IPS DF 4.7 (cell line): ENCODE data around the gene SLC6A6.
"Not testable (repeated sequence)": the region's sequence is repeated elsewhere in the genome, so short reads cannot be mapped to it uniquely, and the experiment has no call there.

Experiments
- DNase-seq: peaks from one replicate; pipeline ENCODE4 v3.0.0-alpha.2; 2013; ENCODE audit warnings: low spot score; ENCODE audit errors: extremely low read depth

Gene SLC6A6

DNA sequence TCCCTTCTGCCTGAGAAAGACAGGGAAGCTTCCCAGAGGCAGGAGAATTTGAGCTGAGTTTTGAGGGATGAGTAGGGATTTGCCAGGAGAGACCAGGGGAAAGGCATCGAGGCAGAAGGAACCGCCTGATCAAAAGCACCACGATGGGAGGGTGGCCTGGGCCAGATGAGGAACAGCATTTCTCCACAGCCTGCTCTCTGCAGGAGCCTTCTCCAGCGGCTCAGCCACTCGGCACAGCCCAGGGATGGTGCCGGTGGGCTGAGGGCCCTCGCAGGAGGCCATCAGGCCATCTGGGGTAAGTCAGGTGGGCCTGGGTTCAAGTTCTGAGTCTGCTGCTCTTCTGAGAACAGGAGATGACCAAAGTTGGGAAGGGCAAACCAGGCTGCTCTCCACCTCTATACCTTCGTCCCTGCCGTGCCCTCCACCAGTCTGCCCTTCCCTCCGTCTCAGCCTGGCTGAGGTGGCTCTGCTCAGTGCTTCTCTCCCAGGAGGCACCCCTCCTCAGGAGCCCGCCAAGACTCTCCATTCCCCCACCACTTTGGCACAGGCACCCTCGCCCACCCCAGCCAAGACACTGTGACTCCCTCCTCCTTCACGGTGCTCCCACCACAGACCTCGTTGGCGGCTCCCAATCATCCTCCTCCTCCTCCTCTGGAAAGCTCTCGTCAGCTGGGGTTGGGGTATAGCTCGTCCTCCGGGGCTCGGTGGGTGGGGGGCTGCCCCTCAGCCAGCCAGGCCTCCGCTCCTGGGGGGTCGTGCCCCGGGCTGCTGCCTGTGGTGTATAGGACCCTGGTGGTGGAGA is 102.8 kb downstream of the SLC6A6 start:
- DNase-seq = no peak

DNA sequence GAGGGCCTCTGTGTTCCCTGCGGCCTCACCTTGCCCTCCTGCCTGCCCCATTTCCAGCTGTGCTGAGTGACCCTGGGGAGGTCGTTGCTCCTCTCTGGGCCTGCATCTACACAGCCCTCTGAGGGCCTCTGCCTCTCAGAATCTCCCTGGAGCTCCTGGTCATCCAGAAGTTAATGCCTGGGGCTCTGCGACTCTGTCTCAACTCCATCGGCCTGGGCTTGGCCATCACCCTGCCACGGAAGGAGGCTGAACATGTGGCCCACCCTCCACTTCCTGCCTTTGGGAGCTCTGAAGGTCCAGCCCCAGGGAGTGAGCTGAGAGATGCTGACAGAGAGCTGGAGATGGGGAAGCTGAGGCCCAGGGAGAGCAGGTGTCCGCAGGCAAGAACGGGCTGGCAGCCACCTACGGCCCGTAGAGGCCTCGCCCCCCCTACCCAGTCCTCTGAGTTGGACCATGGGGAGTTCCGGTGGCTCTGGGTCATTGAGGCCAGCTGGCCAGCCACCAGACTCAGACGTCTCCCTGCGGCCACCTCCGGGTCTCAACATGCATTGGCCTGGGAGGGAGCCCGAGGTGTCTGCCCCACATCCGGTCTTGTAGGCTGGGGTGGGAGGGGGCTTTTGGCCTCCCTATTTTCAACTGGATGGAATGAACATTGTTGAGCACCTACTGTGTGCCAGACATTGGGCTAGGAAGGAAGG is 103.5 kb downstream of the SLC6A6 start:
- DNase-seq = no peak

DNA sequence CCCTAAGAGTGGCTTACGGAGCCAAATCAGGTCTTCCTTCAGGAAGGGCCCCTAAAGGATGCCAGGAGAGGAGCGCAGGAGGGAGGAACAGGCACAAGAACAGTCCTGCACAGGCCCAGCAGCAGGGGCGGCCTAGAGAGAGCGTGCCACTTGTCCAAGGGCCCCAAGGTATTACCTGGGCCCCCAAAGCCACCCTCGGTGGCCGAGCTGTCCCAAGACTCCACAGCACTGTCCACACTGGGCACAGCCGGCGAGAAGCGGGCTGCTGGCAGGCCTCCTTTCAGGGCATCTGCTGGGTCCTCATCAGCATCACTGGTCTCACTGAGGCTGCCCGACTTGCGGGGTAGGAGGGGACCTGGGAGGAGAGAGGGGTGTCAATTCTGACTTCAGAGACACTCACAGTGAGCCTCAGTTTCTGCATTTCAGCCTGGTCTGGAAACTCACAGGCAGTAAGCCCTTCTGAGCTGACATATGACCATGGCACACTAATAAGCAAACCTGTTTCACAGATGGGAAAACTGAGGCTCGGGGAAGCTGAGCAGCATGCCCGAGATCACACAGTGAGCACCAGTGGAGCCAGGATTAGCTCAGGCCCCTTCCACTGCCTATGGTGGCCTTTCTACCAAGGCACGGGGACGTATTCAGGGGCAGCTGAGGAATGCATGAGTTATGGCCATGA is 104.4 kb downstream of the SLC6A6 start:
- DNase-seq = no peak

DNA sequence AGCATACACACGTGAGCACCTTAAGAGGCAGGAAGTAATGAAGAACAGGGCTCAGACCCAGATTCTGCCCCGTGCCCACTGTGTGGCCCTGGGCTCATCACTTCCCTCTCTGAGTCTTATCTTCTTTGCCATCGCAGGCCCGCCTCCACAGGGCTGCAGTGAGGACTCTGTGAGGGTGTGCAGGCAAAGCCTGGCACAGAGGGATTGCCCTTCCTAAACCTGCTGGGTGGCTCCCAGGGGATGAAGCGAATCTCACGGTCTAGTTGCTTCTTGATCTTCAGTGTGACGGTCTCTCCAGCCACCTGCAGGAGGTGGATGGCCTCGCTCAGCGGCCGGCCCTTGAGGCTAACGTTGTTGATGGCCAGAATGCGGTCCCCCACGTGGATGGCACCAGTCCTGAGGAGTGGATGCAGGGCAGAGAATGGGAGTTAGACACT is 104.9 kb downstream of the SLC6A6 start:
- no peak for DNase-seq

DNA sequence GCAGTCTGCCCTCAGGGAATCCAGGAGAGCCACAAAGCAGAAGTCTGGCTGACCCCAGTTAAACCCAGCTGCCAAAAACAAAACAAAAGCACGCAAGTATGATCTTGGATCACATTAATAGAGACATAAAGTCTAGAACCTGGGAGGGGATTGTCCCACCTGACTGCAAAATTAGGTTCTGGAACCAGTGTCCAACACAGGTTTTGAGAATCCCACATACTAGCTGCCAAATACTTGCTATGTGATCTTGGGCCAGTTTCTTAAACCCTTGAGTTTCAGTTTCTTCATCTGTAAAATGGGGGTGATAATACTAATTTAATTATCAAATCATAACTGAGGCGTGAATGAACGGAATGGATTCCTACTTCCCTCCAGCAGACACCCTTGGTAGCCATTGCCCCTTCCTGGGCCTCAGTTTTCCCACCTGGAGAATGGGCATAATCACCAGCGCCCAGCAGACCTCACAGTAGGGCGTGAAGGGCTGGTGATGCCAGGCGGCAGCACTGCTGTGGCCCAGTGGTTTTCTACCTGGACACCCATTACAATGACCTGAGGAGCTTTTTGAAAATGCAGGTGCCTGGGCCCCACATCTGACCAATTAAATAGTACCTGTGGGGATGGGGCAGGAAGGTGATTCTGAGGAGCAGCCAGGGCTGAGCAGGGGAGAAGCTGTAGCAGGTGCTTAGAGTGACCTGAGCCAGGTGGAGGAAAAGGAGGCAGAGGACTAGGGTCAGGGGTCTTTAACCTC is 105.5 kb downstream of the SLC6A6 start:
- DNase-seq = no peak

DNA sequence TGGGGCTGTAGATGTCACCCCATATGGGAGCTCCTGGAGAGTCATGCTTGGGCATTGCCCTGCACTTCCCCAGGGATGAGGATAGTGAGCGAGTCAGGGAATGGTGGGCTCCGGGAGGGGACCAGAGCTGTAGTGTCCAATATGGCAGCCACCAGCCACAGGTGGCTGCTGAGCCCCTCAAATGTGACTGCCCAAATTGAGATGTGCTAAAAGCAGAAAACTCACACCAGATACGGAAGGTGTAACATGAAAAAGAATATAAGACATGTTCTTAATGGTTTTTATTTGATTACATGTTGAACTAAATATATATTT is 106.1 kb downstream of the SLC6A6 start:
- DNase-seq = no peak

DNA sequence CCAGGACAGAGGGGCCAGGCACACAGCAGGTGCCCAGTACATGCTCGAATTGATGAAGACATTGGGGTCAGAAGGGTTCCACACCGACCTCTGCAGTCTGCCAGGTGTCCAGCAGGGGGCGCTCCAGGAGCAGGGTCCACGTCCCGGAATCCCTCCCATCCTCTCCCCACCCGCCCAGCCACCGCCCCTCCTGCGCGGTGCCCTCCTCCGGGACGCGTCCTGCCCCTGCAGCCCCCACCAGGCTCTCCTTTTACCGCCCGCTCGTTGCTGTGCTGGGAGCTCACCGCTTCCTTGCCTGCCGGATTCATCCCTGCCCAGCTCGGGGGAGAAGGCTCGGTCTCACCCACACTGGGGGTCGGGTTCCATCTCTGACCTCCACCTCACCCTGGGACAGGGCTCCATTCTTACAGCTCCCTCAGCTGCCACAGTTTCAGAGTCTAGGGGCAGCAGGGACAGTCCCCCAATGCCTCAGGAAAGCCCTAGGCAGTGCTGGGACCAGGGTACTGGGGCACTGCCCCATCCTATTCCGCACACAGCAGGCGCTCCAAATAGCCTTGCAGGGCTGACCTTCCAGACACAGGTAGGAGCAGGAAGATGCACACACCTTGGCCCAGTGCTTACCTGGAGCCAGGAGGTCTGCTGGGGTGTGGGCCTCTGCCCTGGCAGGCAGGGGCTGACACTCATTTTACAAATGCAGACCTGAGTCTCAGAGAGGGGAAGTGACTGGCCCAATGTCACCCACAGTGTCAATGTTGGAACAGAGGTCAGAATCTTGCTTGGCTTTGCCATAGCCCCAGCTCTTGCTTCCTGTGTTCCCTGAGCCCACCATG is 106.8 kb downstream of the SLC6A6 start:
- no peak for DNase-seq

DNA sequence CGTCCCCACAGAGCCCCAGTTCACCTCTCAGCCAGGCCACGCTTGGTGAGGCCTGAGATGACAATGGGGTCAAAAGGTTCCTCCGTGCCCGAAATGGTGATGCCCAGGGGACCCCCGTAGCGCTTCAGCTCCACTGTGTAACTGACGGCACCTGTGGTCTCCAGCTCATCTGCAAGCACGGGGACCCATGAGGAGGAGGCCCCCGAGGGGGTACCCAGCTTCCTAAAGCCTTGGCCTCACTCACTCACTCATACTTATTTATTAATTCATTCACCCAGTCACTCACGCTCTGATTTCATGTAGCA is 107.3 kb downstream of the SLC6A6 start:
- no peak for DNase-seq

DNA sequence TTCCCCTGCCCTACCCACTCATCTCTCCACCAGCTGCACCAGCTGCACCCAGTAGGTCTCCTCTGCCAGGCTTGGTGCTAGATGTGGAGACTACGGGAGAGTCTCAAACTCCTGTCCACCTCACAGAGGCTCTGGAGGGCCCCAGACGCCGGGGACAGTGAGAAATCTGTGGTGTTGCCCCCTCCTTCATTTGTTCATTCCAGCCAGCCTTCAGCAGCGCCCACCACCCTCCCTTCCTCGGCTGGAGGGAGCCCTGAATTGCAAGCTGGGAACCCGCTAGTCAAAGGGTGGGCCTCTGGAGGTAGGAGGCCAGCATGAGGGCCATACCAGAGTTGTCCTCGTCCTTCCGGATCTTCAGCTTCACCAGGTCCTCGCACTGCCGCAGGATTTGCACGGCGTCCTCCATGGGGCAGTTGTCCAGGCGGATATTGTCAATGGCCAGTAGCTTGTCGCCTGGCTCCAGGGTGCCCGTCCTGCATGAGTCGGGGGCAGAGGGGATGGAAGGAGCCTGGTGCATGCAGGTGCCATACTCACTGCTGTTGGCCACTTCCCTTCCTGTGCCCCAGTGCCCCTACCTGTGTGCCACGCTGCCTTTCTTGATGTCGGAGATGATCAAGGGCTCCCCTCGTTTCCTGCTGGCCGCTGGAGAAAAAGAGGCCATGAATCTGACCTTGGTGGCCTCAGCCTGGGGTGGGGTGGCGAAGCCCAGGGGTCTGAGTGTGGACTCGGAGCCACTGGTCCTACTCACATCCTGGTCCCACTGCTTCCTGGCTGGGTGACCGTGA is 108.6 kb downstream of the SLC6A6 start:
- DNase-seq = no peak

DNA sequence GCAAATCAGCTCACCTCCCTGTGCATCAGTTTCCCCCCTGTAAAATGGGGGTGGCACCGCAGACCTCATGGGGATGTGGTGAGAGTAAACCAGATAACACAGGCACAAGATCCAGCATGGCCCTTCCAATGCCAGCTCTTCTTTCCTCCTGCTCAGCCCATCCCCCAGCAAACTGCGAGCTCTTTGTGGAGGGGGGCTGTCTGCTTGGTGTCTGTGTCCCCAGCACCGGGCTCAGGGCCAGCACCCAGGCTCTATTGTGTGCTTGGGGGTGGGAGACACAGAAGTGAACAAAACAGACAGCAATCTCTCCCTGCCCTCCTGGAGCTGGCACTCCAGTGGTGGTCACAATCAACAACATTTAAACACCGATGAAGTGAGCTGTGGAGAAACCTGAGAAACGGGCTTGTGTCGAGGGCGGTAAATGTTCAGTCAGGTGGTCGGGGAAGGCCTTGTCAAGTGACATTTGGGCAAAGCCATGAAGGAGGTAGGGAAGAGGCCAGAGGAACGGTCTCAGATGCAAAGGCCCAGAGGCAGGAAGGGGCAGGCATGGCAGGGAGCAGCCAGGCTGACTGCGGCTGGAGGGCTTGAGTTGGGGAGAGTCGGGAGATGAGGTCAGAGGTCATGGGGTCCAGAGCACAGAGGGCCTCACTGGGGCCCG is 109.3 kb downstream of the SLC6A6 start:
- no peak for DNase-seq

DNA sequence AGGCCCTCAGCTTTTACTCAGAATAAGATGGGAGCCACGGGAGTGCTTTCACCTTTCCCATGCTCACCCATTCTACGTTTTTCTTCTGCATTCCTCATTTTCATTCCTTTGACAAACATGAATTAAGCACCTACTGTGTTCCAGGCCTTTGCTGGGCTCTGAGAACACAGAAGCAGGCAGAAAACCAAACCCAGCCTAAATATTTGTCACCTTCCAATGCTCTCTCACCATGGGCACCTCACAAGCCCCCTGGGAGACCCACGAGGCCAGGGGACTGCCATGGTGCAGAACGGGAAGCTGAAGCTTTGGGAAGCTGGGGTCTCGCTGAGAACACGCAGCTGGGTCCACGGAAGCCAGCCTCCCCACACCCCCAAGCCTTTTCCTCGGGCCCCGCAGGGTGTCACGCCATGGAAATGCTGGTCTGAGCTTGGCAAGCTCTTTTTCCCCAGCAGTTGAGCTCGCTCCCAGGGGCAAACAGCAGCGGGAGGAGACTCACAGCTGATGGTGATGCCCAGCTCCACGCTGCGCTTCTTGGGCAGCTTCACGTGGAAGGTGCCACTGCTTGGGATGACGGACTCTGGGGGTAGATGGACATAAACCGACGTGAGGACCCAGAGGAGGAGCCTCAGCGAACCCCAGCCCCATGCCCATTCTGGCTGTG is 110.0 kb downstream of the SLC6A6 start:
- DNase-seq = no peak

DNA sequence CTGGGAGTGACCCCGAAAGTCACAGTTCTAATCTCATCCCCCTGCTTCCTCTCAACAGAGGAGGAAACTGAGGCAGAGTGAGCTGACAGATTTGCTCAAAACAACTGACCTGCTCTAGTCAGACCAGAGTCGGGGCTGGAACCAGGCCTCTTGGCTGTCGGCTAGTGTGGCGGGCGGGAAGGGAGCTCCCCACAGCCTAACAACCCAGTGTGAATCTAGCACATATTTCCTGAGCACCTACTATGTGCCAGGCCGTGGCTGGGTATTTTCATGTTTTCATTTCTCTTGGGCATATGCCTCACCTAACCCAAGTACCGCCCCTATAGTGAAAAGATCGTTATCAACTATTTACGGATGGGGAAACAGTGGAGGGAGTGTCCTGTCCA is 110.5 kb downstream of the SLC6A6 start:
- DNase-seq = no peak

DNA sequence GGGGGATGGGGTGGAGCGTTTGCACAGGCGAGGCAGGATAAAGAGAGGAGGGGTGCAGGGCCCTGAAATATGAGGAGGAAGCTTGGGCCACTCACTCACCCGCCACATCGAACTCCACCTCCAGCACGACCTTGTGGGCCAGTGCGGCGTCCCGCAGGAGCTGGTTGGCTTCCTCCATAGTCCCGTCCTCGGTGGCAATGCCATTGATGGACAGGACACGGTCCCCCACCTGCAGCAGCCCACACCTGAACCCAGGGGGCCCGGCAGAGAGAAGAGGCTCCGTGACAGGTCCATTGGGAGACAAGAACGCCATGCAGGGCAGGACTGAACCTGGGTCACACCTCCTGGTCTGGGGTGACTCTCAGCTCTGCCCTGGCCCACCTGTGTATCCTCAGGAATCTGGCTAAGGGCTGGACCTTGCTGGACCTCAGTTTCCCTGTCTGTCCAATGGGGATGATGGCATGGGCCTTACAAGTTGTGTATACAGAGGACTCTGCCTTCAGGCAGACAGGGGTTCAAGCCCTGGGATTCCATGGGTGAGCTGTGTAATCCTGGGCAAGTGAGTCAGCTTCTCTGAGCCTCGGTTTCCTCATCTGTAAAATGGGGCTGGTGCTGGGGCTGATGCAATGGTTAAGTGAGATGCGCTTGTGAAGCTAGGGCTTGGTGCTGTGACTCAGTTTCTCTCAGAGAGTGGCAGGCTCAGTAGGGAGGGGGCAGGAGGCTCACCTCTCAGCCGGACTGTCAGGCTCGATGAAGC is 111.3 kb downstream of the SLC6A6 start:
- no peak for DNase-seq

DNA sequence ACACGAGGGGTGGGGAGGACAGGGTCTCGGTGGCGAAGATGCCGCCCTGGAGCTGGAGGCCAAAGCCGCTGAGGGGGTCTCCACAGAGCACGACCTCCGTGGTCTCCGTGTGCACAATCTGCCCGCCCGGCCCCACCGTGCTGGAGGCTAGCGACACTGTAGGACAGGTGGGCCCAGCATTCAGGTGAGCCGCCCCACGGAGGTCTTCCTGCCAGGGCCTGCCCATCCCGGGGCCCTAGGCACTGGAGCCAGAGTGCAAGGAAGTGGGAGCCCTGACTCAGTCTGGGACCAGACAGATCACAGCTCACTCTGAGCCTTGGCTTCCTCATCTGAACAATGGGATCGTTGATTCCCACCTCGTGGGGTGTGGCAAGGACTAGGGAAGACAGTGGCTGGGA is 111.9 kb downstream of the SLC6A6 start:
- no peak for DNase-seq

DNA sequence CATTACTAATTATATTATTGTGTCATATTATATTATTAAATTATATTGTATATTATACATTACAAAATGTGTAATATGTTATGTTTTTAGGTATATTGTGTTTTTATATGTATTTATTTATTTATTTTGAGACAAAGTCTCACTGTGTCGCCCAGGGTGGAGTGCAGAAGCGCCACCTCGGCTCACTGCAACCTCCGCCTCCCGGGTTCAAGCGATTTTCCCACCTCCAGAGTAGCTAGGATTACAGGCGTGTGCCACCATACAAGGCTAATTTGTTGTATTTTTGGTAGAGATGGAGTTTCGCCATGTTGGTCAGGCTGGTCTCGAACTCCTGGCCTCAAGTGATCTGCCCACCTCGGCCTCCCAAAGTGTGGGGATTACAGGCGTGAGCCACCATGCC is 113.1 kb downstream of the SLC6A6 start:
- not testable (repeated sequence) for DNase-seq

DNA sequence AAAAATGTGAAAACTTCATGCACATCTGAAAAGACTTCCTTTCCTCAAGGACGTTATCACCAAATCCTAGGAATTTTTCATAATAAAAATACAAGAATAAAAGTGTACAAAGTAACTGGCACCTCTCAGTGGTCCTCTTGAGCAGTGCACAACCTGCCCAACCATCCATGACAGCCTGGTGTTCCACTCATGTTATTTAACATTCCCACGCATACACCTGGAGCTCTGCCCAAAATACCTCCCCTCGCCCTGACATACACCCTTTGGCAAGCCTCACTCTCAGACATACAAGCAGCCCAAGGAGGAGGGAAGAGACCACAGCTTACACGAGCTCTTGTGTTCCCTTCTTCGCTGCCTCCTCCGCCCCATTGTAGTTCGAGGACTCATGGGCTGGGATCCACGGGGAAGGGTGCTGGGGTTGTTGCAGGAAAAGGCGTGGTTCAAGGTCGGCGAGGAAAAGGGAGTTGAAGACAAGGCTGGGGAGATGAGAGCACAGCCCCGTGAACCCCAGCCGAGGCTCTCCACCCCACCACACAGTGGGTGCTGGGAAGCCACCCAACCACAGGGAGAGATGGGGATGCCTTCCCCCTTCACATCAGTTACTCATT is 114.4 kb downstream of the SLC6A6 start:
- DNase-seq = no peak

DNA sequence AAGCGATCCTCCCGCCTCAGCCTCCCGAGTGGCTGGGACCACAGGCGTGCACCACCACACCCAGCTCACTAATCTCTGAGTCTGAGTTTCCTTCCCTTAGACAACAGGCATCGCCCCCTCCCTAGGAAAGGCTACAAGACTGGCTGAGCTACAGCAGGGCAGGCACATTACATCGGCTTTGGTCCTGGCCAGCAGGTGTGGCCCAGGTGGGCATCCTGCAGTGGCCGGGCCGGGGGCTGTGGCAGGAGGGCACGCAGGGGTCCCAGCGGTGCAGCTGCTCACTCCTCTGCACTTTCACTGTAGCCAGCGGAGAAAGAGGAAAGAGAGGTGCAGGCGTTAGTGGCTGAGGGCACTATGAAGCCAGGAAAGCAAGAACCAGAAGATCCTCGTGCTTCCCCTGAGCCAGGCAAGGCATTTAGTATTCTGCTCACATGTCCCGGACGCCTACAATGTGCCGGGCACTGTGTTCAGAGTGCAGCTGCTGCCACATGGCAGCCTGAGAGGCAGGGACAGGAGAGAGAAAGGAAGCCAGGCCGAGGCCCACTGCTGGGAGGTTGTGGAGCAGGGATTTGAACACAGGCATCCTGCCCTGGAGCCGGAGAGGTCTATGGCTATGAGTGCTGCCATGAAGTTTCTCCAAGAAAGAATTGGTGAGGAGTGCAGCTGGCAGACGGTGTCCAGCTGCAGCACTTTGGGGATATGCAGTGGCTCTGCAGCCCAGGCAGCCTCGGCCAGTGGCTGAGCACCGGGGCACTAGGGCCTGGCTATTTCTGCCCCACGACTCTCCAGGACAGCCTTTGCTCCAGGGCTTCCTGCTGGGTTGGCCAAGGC is 115.4 kb downstream of the SLC6A6 start:
- DNase-seq = no peak
